Gastrocnemius medialis (tissue), 4 donors: Measurements from ENCODE around the gene PRDM16.

Experiments
- CTCF ChIP-seq, 5 experiments: fragments of 450-650 bp in 3 of 5; fragments of 200-600 bp in 2 of 5; sonication (generic) in 2 of 5; IDR thresholded peaks in 4 of 5; conservative IDR thresholded peaks in 1 of 5; 1 replicate in 4 of 5; 2 replicates in 1 of 5; pipeline ENCODE4 v1.5.1; 2016 to 2019; ENCODE audit warnings: antibody characterized with exemption in 5 of 5, mild to moderate bottlenecking in 3 of 5, moderate library complexity in 3 of 5
- POLR2A ChIP-seq, 2 donors: fragments of 450-650 bp; IDR thresholded peaks; one replicate each; pipeline ENCODE4 v1.6.1; 2017; ENCODE audit warnings: antibody characterized with exemption in 2 of 2, mild to moderate bottlenecking in 2 of 2, moderate library complexity in 2 of 2

- TF ChIP-seq CTCF (IDR thresholded peaks at IDR 0.05 in 4 of 5, conservative IDR thresholded peaks at IDR 0.05 in 1 of 5) = no peak
- TF ChIP-seq POLR2A (IDR thresholded peaks at IDR 0.05) = no peak
Observed at GRCh38 chr1:3372317-3372716, 303.3 kb downstream of the PRDM16 start.
